ENCODE results near the gene DHX9.

Gene DHX9

GRCh38 chr1:182925661-182926060 is 86.5 kb downstream of the DHX9 start:
- no peaks in the 10 kb centered on the region for H3K79me1 ChIP-seq (ENCODE audit: low read length)

DNA sequence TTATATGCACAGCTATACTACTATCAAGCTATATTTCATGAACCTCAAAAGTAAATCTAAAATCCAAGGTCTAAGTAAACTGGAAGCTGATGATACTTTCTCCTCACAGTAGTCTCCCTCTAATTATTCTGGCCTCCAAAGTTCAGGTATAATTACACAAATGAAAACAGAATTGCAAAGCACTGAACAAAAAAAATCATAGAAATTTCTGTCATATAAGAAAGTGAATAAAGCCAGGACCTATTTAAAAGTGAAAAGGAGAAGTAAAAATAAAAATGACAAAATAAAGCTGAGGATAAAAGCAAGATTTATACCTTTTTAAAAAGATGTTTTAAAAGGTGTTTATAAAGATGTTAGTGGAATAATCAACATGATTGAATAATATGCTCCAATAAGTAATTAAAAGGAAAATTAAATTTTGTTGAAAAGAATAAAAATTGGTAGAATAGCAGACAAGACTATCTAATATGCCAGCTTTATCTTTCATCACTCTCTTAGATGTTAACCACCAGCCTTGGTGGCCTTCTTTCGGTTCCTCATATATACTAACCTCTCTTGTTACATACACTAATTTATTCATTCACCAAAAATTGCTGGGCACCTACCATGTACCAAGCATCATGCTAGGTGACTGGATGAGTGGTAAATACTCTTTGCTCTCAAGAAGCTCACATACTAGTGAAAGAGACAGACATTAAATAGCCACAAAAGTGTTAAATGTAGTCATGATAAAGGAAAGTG is 88.7 kb downstream of the DHX9 start:
- Histone ChIP-seq H2BK5ac (ENCODE audit: low read depth, low read length, poor library complexity) (no peak overlapping the region), H4K91ac (ENCODE audit: low read depth, low read length) (no peak overlapping the region), H3K79me2 (ENCODE audit: control insufficient read depth, insufficient read depth, low read length, poor library complexity) (no peaks in the 10 kb centered on the region), H3K9ac (ENCODE audit: low read length) (no peak overlapping the region), H3K4me1 (ENCODE audit: control insufficient read depth in 1 of 2, insufficient read depth in 2 of 2, low read length in 2 of 2) (no peaks in the 10 kb centered on the region), H3K27ac (ENCODE audit: low read depth, low read length) (no peak overlapping the region), H3K27me3 (ENCODE audit: insufficient read depth, low read length) (no peaks in the 10 kb centered on the region), H3K36me3 (ENCODE audit: control insufficient read depth in 1 of 2, insufficient read depth in 2 of 2, low read length in 2 of 2) (no peaks in the 10 kb centered on the region), H3K4me3 (ENCODE audit: low read depth, low read length) (no peak overlapping the region), H2AK5ac (ENCODE audit: low read length) (no peak overlapping the region), H2BK12ac (ENCODE audit: low read length) (no peak overlapping the region), H3K23ac (ENCODE audit: low read length) (no peak overlapping the region), H3K14ac (ENCODE audit: low read length) (no peak overlapping the region), H2AFZ (ENCODE audit: insufficient read depth, low read length, poor library complexity) (no peak overlapping the region), H3K9me3 (ENCODE audit: insufficient read depth, low read depth, low read length) (no peaks in the 10 kb centered on the region), H4K12ac (ENCODE audit: low read depth, low read length) (no peak overlapping the region), H2BK120ac (ENCODE audit: insufficient read depth, low read length, poor library complexity) (no peak overlapping the region), H4K8ac (ENCODE audit: low read depth, low read length) (no peak overlapping the region), H3K4me2 (ENCODE audit: low read length) (no peak overlapping the region), H3K18ac (ENCODE audit: low read length) (no peak overlapping the region), H3K79me1 (ENCODE audit: low read length) (no peaks in the 10 kb centered on the region), H3K4ac (ENCODE audit: low read depth, low read length) (no peak overlapping the region)
- no peak for DNase-seq
- WGBS (ENCODE audit: extremely low coverage, insufficient coverage, insufficient read length), result no CpG with 5 or more reads among the region's 1 CpG

More at GRCh38 chr1:182925661-182926060, 86.5 kb downstream of the DHX9 start:
- Histone ChIP-seq H2BK120ac (ENCODE audit: insufficient read depth, low read length, poor library complexity) (no peak overlapping the region), H3K23ac (ENCODE audit: low read length) (no peak overlapping the region), H3K79me2 (ENCODE audit: control insufficient read depth, insufficient read depth, low read length, poor library complexity) (no peaks in the 10 kb centered on the region), H3K9ac (ENCODE audit: low read length) (no peak overlapping the region), H2BK12ac (ENCODE audit: low read length) (no peak overlapping the region), H3K18ac (ENCODE audit: low read length) (no peak overlapping the region), H2AK5ac (ENCODE audit: low read length) (no peak overlapping the region), H3K14ac (ENCODE audit: low read length) (no peak overlapping the region), H3K36me3 (ENCODE audit: control insufficient read depth in 1 of 2, insufficient read depth in 2 of 2, low read length in 2 of 2) (no peaks in the 10 kb centered on the region), H3K4me3 (ENCODE audit: low read depth, low read length) (no peak overlapping the region), H4K91ac (ENCODE audit: low read depth, low read length) (no peak overlapping the region), H2BK5ac (ENCODE audit: low read depth, low read length, poor library complexity) (no peak overlapping the region), H3K27ac (ENCODE audit: low read depth, low read length) (no peak overlapping the region), H4K12ac (ENCODE audit: low read depth, low read length) (no peak overlapping the region), H3K9me3 (ENCODE audit: insufficient read depth, low read depth, low read length) (no peaks in the 10 kb centered on the region), H3K4me2 (ENCODE audit: low read length) (no peak overlapping the region), H3K4ac (ENCODE audit: low read depth, low read length) (no peak overlapping the region), H3K4me1 (ENCODE audit: control insufficient read depth in 1 of 2, insufficient read depth in 2 of 2, low read length in 2 of 2) (no peaks in the 10 kb centered on the region), H4K8ac (ENCODE audit: low read depth, low read length) (no peak overlapping the region), H2AFZ (ENCODE audit: insufficient read depth, low read length, poor library complexity) (no peak overlapping the region), H3K27me3 (ENCODE audit: insufficient read depth, low read length) (no peaks in the 10 kb centered on the region)
- no peak for DNase-seq
- no CpG with 5 or more reads among the region's 1 CpG for WGBS (ENCODE audit: extremely low coverage, insufficient coverage, insufficient read length)

DNA sequence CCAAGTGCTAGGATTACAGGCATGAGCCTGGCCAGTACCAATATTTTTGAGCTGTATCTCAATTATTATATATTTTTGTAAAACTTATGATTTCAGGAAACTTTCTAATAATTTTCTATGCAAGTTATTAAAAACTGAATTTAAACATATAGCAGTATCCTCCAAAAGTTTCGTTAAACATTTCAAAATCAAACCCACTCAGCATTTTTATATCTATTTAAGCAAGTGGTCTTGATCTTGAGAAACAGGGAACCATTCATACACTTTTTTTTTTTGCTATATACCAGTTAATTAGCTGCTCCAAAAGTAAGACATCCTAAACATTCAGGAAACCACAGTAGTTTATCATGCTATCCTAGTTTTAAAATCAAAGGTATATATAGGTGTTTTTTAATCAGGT is 91.8 kb downstream of the DHX9 start:
- H2BK12ac ChIP-seq (ENCODE audit: low read length), result no peak overlapping the region
- no peak overlapping the region for H2BK5ac ChIP-seq (ENCODE audit: low read depth, low read length, poor library complexity)
- H3K4ac ChIP-seq (ENCODE audit: low read depth, low read length), result no peak overlapping the region
- H3K27me3 ChIP-seq (ENCODE audit: insufficient read depth, low read length), result no peaks in the 10 kb centered on the region
- no peak overlapping the region for H3K18ac ChIP-seq (ENCODE audit: low read length)
- no peak overlapping the region for H4K8ac ChIP-seq (ENCODE audit: low read depth, low read length)
- no peak overlapping the region for H2AK5ac ChIP-seq (ENCODE audit: low read length)
- H4K12ac ChIP-seq (ENCODE audit: low read depth, low read length), result no peak overlapping the region
- no peak overlapping the region for H3K4me2 ChIP-seq (ENCODE audit: low read length)
- no peak overlapping the region for H4K91ac ChIP-seq (ENCODE audit: low read depth, low read length)
- no peak overlapping the region for H3K9ac ChIP-seq (ENCODE audit: low read length)
- no peak overlapping the region for H3K27ac ChIP-seq (ENCODE audit: low read depth, low read length)
- H3K4me1 ChIP-seq (ENCODE audit: control insufficient read depth in 1 of 2, insufficient read depth in 2 of 2, low read length in 2 of 2), result no peaks in the 10 kb centered on the region
- H2BK120ac ChIP-seq (ENCODE audit: insufficient read depth, low read length, poor library complexity), result no peak overlapping the region
- H3K79me2 ChIP-seq (ENCODE audit: control insufficient read depth, insufficient read depth, low read length, poor library complexity), result no peaks in the 10 kb centered on the region
- no peaks in the 10 kb centered on the region for H3K36me3 ChIP-seq (ENCODE audit: control insufficient read depth in 1 of 2, insufficient read depth in 2 of 2, low read length in 2 of 2)
- no peak overlapping the region for H3K23ac ChIP-seq (ENCODE audit: low read length)
- H3K14ac ChIP-seq (ENCODE audit: low read length), result no peak overlapping the region
- DNase-seq, result no peak
- WGBS (ENCODE audit: extremely low coverage, insufficient coverage, insufficient read length), result no CpG with 5 or more reads among the region's 1 CpG
- H2AFZ ChIP-seq (ENCODE audit: insufficient read depth, low read length, poor library complexity), result no peak overlapping the region
- no peaks in the 10 kb centered on the region for H3K9me3 ChIP-seq (ENCODE audit: insufficient read depth, low read depth, low read length)
- no peak overlapping the region for H3K4me3 ChIP-seq (ENCODE audit: low read depth, low read length)
- H3K79me1 ChIP-seq (ENCODE audit: low read length), result no peaks in the 10 kb centered on the region

GRCh38 chr1:182935716-182936115 is 96.6 kb downstream of the DHX9 start:
- H2AK5ac ChIP-seq (ENCODE audit: low read length), result no peak overlapping the region
- no peak for DNase-seq
- H4K8ac ChIP-seq (ENCODE audit: low read depth, low read length), result no peak overlapping the region
- H2AFZ ChIP-seq (ENCODE audit: insufficient read depth, low read length, poor library complexity), result no peak overlapping the region
- no peak overlapping the region for H4K12ac ChIP-seq (ENCODE audit: low read depth, low read length)
- H2BK12ac ChIP-seq (ENCODE audit: low read length), result no peak overlapping the region
- no peak overlapping the region for H2BK5ac ChIP-seq (ENCODE audit: low read depth, low read length, poor library complexity)
- no peak overlapping the region for H3K27ac ChIP-seq (ENCODE audit: low read depth, low read length)
- no peak overlapping the region for H3K4me2 ChIP-seq (ENCODE audit: low read length)
- H3K4ac ChIP-seq (ENCODE audit: low read depth, low read length), result no peak overlapping the region
- no peak overlapping the region for H2BK120ac ChIP-seq (ENCODE audit: insufficient read depth, low read length, poor library complexity)
- H3K4me1 ChIP-seq (ENCODE audit: control insufficient read depth in 1 of 2, insufficient read depth in 2 of 2, low read length in 2 of 2), result no peaks in the 10 kb centered on the region
- H3K79me2 ChIP-seq (ENCODE audit: control insufficient read depth, insufficient read depth, low read length, poor library complexity), result no peaks in the 10 kb centered on the region
- H3K27me3 ChIP-seq (ENCODE audit: insufficient read depth, low read length), result no peaks in the 10 kb centered on the region
- no peak overlapping the region for H3K14ac ChIP-seq (ENCODE audit: low read length)
- H3K18ac ChIP-seq (ENCODE audit: low read length), result no peak overlapping the region
- H3K4me3 ChIP-seq (ENCODE audit: low read depth, low read length), result no peak overlapping the region
- H3K36me3 ChIP-seq (ENCODE audit: control insufficient read depth in 1 of 2, insufficient read depth in 2 of 2, low read length in 2 of 2), result no peaks in the 10 kb centered on the region
- no peak overlapping the region for H4K91ac ChIP-seq (ENCODE audit: low read depth, low read length)
- no peaks in the 10 kb centered on the region for H3K9me3 ChIP-seq (ENCODE audit: insufficient read depth, low read depth, low read length)
- no peak overlapping the region for H3K9ac ChIP-seq (ENCODE audit: low read length)
- no peak overlapping the region for H3K23ac ChIP-seq (ENCODE audit: low read length)
- H3K79me1 ChIP-seq (ENCODE audit: low read length), result no peaks in the 10 kb centered on the region
